CD4-positive, alpha-beta T cell treated with Interleukin-4 for 4 hours (primary cell): ENCODE results near the gene FAM174C.

Experiments
- DNase-seq: peaks from one replicate; pipeline ENCODE4 v3.0.0-alpha.2; 2020

FAM174C gene

DNA sequence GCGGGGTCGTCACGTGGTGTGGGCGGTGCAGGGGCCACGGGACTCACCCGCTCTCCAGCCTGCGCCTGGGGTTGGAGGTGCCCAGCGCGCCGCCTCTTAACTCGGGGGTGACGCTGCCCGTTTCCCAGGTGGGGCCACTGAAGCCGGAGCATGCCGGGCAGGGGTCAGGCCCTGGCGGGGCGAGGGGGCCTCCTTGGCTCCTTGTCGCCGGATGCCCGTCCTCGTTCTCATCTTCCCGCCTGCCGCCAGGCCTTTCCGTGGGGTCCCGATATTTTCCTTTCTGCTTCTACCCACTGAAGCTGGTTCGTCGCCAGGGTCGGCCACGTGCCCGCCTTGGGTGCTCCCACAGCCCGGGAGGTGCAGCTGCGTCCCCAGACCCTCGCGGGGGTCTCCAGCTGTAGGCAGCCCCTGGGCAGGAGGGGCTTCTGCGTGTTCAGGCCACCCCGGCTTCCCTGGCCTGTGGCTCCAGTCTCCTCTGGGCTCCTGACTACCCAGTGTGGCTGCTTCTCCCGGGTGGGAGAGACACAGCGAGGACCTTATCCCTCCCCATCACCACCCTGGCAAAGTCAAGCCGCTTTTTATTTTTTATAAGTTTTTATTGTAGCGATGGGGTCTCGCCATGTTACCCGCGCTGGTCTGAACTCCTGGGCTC is 772 bp downstream of the FAM174C start:
- no peak for DNase-seq

DNA sequence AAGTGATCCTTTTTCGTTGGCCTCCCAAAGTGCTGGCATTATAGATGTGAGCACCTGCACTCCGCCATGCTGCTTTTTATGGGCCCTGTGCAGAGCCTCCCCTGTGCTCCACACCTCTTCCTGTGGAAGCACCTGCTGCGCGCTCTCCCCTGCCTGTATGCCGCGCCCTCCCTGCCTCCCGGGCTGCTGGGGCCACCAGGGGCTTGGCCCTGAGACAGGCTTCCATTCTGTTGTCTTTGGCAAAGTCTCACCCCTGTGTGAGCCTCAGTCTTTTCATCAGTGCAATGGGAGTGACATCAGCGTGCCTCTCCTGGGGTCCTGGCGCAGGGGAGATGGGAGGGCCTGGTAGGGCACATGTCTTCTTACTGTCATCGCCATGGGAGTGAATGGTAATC is 1.3 kb downstream of the FAM174C start:
- no peak for DNase-seq

GRCh38 chr19:1277061-1277460 is 1.7 kb downstream of the FAM174C start:
- no peak for DNase-seq

DNA sequence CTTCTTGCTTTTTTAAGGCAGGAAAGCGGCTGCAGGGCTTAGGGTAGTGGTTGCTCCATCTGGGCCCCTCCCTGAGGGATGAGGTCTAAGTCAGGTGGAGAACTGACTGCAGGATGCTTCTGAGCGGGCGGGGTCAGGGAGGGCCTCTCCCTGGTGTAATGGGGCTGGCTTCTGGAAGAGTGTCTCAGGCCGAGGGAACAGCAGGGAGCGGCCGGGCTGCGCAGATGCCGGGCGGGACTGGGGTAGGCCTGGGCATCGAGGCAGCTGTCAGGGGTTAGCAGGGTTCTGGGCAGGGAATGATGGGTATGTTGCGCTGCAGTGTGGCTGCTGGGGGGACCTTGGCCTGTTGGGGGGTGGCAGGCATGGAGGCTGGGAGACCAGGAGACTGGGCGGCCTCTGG is 2.7 kb downstream of the FAM174C start:
- DNase-seq, result no peak

DNA sequence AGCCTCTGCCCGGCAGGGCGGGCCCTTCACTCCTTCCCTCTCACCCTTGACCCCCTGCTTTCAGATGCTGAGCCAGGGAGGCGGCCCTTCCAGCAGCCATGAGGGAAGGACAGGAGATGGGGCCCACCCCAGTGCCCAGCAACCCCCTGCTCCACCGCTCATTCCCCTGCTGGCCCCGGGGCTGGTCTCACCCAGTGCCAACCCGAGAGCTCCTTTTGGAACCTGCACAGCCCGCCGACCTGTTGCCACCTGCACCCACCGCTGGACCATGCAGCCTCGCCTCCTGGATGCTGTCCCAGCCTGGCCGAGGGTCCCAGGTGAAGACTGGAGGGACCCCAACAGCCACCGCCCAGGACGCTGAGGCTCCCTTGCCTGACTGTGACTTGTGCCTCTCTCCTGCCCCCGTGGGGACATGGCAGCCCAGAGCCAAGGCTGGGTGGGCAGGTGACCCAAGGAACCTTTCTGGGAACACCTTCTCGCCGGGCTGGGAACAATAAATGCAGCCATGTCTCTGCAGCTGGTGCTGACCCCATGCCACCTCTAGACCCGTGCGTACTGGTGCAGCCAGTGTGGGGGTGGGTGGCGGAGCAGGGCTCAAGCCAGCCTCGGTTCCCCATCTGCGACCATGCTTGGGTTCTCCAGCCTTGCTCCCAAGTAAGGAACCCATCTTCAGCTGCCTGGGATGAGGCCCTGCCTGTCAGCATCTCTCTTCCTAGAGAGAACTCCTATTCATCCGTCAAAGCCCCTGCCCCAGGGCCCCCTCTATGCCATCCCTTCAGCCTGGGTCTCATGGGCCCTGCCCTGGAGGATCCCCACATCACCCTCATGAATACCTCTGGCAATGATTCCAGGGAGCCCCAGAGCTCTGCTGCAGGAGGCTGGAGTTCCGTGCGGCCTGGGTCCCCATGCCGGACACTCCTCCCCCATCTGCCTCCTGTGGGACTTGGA is 3.7 kb downstream of the FAM174C start:
- no peak for DNase-seq

DNA sequence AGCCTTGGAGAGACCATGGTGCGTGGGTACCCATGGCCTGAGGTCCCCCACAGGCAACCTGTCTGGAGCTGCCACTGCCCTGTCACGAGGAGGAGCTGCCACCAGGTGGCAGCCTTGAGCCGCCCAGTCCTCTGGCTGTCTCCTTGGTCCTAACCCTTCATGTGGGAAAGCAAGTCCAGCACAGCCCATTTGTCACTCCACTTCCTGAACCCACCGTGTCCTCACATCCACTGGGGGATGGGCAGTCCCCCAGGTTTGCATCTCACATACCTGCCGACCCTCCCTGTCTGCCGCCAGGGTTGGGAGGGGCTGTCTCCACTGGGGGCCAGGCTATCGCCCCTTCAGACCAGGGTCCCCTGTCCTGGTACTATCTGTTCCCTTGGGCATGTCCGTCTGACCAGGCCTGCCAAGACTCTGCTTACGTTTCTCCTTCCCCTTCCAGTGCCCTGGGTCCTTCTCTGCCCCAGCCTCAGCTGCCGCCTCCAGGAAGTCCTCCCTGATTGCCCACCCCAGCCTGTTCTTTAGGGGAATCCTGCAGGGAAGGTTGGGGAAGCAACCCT is 4.5 kb downstream of the FAM174C start:
- peak; percentile 77 for DNase-seq

DNA sequence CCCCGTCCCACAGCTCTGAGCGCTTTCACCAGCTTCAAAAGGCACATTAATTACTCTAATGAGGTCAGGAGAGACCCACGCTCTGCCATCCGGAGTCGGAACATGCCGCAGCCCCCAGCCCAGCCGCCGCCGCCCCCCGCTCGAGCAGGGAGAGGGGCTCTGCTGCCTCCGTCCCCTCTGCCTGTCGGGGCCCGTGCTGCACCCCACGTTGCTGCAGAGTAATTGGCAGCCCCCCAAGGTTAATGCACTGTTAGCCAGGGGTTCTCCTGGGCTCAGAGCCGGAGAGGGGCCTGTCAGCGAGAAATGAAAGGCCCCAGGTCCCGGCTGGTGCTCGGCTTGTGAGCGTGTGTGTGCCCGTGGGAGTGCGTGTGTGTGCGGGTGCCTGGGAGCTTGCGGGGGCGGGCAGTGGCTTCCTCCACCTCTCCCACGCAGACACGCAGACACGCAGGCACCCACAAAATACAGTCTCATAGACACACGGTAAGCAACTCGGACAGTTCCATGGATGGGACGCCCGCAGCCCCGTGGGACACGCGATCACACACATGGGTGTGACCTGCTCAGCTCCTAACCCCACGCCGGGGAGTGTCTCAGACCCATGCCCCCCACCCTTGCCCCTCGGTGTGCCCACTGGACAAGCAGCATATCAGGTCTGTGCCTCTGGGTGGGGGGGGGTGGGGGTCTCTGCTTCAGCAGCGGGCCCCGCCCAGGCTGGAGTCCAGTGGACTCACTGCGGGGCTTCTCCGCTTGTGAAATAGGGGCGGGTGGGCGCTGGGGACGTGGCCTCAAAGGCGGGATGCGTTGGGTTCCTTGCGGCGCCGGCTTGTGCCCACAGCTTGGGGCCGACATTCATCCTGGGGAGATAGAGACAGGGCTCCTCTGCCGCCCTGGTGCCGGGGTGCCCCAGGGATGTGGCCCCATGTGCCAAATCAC is 5.6 kb downstream of the FAM174C start:
- no peak for DNase-seq

DNA sequence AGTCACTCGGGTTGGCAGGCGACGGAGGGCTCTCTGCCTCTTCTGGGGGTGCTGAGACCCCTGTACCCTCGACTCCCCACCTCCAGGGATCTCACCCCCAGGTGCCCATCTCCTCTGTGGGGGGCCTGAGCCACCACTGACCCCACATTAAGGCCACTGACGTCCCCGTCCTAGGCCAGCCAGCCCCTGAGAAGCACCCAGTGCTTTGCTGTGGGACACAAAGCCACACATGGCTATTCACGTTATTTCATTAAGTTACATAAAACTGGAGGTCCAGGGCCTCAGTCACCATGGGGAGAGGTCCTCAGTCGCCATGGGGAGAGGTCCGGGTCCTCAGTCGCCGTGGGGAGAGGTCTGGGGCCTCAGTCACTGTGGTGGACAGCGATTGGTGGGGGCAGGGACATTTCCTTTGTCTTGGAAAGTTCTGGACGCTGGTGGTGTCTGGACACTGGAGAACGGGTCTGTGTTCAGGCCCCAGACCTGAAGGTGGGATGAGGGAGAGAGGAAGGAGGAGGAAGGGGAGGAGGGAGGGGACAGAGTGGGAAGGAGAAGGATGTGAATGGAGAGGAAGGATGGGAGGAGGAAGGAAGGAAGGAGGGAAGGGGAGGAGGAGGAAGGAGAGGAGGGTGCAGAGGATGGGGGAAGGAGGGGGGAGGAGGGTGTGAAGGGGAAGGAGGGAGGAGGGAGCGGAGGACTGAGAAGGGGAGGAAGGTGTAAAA is 6.4 kb downstream of the FAM174C start:
- no peak for DNase-seq

GRCh38 chr19:1282588-1283206 is 7.4 kb downstream of the FAM174C start:
- DNase-seq, result no peak

DNA sequence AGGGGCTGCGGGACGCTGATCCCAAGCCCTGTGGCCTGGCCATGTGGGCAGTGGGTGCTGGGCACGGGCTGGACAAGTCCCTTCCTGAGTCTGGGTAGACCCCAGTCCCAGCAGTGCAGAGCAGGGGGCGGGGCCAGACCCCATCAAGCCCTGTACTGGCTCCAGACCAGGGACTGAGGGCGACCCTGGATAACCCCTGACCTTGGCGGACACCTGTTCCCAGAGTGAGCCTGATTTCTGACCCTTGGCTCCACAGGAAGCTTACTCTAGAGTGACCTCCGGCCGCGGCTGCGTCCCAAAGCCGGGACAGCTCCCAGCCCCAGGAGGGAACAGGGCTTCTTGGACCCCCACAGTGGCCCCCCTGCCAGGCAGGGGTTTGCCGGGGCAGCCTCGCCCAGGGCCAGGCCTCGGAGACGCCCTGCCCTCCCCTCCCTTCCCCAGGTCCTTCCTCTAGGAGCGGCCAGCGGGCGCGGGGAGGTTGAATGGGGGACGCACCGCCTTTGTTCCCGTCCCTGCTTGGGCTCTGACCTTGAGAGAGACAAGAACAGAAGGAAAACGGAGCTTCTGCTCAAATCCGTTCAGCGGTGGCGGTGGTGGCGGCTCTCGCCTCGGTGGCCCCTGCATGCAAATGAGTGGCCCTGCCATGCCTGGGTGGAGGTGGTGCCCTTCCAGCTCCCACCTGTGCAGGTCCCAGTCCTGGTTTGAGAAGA is 8.0 kb downstream of the FAM174C start:
- DNase-seq, result no peak

- no peak for DNase-seq
Observed at GRCh38 chr19:1283917-1284292, 8.6 kb downstream of the FAM174C start.

DNA sequence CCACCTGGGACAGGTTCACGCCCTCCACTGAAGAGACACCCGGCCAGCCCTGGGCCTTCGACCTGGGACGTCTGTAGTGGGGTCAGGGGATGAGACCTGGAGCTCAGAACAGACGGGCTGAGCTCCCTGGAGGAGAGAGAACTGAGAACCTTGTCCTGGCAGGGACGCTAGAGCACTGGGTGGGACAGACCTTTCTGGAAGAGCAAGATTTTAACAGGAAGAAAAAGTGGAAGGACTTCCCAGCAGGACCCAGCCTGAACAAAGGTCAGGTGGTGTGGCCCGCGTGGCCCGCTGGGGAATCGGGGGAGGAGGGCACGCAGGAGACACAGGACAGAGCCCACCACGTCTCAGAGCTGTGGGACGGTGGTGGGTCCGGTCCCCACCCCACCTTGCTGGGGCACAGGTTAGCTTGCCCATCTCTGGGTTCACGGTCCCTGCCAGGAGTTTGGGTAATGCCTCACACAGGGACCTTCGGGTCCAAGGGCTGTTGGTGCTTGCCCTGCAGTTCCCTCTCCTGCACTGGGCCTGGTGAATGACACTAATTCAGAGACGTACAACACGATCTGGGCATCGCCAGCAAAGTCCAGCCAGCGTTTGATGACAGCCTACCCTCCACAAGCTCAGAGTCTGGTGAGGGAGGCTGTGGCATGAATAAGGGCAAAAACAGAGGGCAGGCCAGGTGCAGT is 9.1 kb downstream of the FAM174C start:
- DNase-seq, result no peak

DNA sequence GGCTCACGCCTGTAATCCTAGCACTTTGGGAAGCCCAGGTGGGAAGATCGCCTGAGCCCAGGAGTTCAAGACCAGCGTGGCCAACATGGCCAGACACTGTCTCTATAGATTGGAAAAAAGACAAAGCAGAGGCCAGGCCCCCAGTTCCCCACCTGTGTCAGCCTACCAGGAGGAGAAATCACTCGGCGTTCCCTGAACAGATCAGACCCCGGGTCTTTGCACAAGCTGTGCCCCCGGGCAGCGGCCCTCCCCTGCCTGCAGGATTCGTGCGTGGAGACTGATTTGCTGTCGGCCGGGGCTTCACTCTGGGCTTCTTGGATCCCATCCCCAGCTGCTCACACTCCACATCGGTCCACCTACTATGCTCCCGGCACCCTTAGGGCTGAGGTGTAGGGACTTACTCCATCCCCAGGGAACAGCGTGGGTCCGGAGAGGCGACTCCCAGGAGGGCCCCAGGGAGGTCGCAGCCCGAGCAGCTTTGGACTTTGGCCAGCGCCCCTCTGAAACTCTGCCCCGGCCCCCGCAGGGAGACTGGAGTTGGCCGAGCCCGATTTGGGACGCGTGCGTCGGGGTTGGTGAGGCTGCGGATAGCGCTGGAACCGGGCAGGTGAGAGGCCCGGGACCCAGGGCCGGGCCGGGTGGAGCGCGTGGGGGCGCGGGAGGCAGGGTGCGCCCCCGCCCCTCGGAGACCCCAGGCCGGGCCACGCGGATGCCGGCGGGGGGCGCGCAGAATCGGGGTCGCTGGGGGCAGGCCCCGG is 9.8 kb downstream of the FAM174C start:
- no peak for DNase-seq

DNA sequence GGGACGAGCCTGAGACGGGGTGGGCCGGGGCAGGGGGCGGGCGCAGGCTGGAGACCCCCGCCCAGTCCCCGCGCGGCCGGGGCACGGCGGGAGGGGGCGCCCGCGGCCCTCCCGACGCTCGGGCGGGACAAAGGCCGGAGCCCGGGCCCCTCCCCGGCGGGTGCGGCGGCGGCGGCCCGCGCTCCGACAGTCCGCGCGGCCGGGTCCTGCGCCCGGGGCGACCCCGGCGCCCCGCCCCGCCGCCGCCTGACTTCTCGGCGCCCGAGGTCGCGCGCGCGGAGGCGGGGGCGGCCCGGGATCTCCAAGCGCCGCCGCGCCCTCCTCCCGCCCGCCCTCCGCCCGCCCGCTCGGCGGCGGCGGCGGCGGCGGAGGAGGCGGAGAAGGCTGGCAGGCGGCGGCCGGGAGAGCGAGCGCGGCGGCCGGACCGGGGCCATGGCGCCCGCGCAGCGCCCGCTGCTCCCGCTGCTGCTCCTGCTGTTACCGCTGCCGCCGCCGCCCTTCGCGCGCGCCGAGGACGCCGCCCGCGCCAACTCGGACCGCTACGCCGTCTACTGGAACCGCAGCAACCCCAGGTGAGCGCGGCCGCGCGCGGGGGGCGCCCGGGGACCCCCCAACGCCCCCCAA is 10.5 kb downstream of the FAM174C start, which contains the start of gene EFNA2:
Gene EFNA2 (plus strand): TSS at position 137 of the 624 bp plus-strand sequence. CDS start 296 bp downstream, at position 433.
- DNase-seq, result no peak

- no peak for DNase-seq
Observed at GRCh38 chr19:1286487-1287353, 11.4 kb downstream of the FAM174C start.

DNA sequence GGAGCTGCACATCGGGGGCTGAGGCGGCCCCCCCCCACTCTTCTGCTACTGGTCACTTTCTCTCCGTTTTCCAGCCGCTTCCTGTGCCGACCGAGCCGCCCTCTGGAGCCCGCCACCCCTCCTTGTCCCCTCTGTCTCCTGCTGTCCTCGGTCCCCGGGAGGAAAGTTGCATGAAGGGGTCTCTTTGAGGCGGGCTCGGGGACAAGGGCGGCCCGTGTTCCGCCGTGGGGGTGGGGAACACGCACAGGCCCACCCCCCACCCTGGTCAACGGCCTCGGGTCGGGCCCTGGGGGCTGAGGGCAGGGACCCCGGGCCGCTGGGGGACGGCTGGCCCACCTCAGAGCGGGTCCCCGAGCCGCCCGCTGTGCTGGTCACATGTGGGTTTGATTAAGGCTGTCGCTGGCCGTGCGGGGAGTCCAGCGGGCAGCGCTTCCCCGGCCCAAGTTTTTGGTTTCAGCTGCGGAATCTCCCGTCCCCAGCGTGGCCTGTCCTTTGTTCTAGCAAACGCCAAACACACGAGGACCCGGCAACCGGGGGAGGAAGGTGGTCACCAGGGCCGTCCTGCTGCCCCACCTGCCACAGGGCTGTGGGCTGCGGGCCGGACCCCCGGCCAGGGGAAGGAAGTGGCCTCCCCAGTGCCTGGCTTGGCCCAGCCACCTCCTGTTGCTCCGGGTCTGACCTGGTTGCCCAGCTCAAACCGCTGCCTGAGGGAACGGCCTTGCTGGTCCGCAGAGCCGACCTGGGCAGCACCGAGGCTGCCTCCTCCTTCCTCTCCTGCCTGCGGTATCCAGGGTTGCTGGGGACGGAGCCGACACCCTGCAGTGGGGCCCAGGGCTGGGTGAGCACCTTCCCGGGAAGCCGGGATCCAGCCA is 12.3 kb downstream of the FAM174C start:
- no peak for DNase-seq

- no peak for DNase-seq
Observed at GRCh38 chr19:1288226-1288612, 12.9 kb downstream of the FAM174C start.
